H1 (cell line): ENCODE results near the gene CDC73. TPM values are rescaled to one million over a fixed set of nuclear protein-coding genes. Genes with fewer than 3 reads are reported as not detected.

Experiments
- CTCF ChIA-PET: fragments of 300-600 bp; sonication (Branson Sonifier 250); formaldehyde crosslinking; loops from one replicate; lab custom pipeline; 2021; ENCODE audit not compliant: partially characterized antibody; lab: Charles Lee
- POLR2A ChIA-PET: fragments of 300-600 bp; sonication (Branson Sonifier 250); formaldehyde crosslinking; loops from one replicate; lab custom pipeline; 2021; ENCODE audit warnings: inconsistent platforms; ENCODE audit not compliant: partially characterized antibody; lab: Charles Lee
- DNase-seq, 2 experiments: peaks; one replicate each; pipeline versions ENCODE4 v3.0.0 to v3.0.0-alpha.2; 2010 to 2022; ENCODE audit warnings: low spot score in 2 of 2, low read depth in 1 of 2, mixed read lengths in 1 of 2
- FAIRE-seq: peaks from 2 replicates; lab custom pipeline; 2011; peaks lifted over from hg19 to GRCh38; lab: Jason Lieb, UNC
- H2AFZ ChIP-seq: 2 replicates; pipeline ENCODE4 v1.8.1; 2012; ENCODE audit warnings: low read length, inconsistent platforms
- H2AK5ac ChIP-seq: 2 replicates; pipeline ENCODE4 v1.6.1; 2013; ENCODE audit warnings: low read depth, low read length
- H2BK120ac ChIP-seq: replicated peaks from 2 replicates; pipeline ENCODE3; 2013; ENCODE audit warnings: low read depth, low read length, inconsistent platforms
- H2BK12ac ChIP-seq: 2 replicates; pipeline ENCODE4 v1.6.1; 2013; ENCODE audit warnings: low read depth, low read length
- H2BK15ac ChIP-seq: 2 replicates; pipeline ENCODE4 v1.6.1; 2013; ENCODE audit warnings: low read length
- H2BK20ac ChIP-seq: 2 replicates; pipeline ENCODE4 v1.6.1; 2013; ENCODE audit warnings: low read length
- H2BK5ac ChIP-seq: 2 replicates; pipeline ENCODE4 v1.6.1; 2013; ENCODE audit warnings: low read depth, low read length
- H3K14ac ChIP-seq: 2 replicates; pipeline ENCODE4 v1.6.1; 2013; ENCODE audit warnings: inconsistent platforms; ENCODE audit not compliant: insufficient read length
- H3K18ac ChIP-seq: 2 replicates; pipeline ENCODE4 v1.6.1; 2013; ENCODE audit warnings: low read length; ENCODE audit errors: extremely low read depth
- H3K23ac ChIP-seq: 2 replicates; pipeline ENCODE4 v1.6.1; 2013; ENCODE audit warnings: inconsistent platforms; ENCODE audit not compliant: insufficient read length
- H3K23me2 ChIP-seq: 2 replicates; pipeline ENCODE4 v1.6.1; 2013; ENCODE audit warnings: low read depth, low read length
- H3K27ac ChIP-seq: 2 replicates; pipeline ENCODE4 v1.6.1; 2011; ENCODE audit warnings: low read depth, low read length, inconsistent platforms
- H3K27me3 ChIP-seq, 4 experiments: replicated peaks in 1 of 4; 1 replicate in 1 of 4; 2 replicates in 3 of 4; pipeline versions ENCODE4 v1.6.1 to v1.8.1; 2011 to 2013; ENCODE audit warnings: low read length in 3 of 4, mild to moderate bottlenecking in 3 of 4, inconsistent platforms in 2 of 4, mixed read lengths in 2 of 4, moderate library complexity in 1 of 4; ENCODE audit not compliant: control insufficient read depth in 3 of 4, insufficient read depth in 3 of 4; ENCODE audit errors: extremely low read depth in 1 of 4
- H3K36me3 ChIP-seq, 4 experiments: 2 replicates each; pipeline versions ENCODE4 v1.6.1 to v1.8.1; 2011 to 2013; ENCODE audit warnings: mild to moderate bottlenecking in 4 of 4, low read length in 3 of 4, moderate library complexity in 2 of 4, control low read depth in 1 of 4, inconsistent platforms in 1 of 4; ENCODE audit not compliant: insufficient read depth in 4 of 4, control insufficient read depth in 2 of 4
- H3K4ac ChIP-seq: replicated peaks from 2 replicates; pipeline ENCODE3; 2013; ENCODE audit warnings: low read length, low read depth, mixed read lengths, inconsistent platforms; ENCODE audit not compliant: insufficient read length
- H3K4me1 ChIP-seq, 4 experiments: replicated peaks in 1 of 4; 1 replicate in 1 of 4; 2 replicates in 3 of 4; pipeline versions ENCODE4 v1.6.1 to v1.8.1; 2011 to 2013; ENCODE audit warnings: low read length in 3 of 4, inconsistent platforms in 2 of 4, mixed read lengths in 1 of 4; ENCODE audit not compliant: insufficient read depth in 4 of 4, control insufficient read depth in 3 of 4
- H3K4me2 ChIP-seq, 2 experiments: 2 replicates each; pipeline versions ENCODE4 v1.6.1 to v1.8.1; 2011 to 2013; ENCODE audit warnings: low read depth in 2 of 2, low read length in 2 of 2, control low read depth in 1 of 2, inconsistent platforms in 1 of 2, mild to moderate bottlenecking in 1 of 2; ENCODE audit not compliant: insufficient read depth in 1 of 2
- H3K4me3 ChIP-seq, 4 experiments: fragments of 200-600, 300-600 bp in 1 of 4; sonication (generic), shearing (Covaris generic), sonication (Bioruptor Twin) in 1 of 4; 2 replicates each; pipeline versions ENCODE4 v1.5.1 to v1.8.1; 2011 to 2016; ENCODE audit warnings: low read length in 4 of 4, low read depth in 3 of 4, control low read depth in 2 of 4, inconsistent platforms in 2 of 4, mild to moderate bottlenecking in 2 of 4, mixed read lengths in 1 of 4, moderate library complexity in 1 of 4; ENCODE audit not compliant: insufficient read depth in 2 of 4; ENCODE audit errors: extremely low read depth in 1 of 4
- H3K56ac ChIP-seq: replicated peaks from 2 replicates; pipeline ENCODE3; 2013; ENCODE audit warnings: low read depth, mild to moderate bottlenecking, mixed read lengths, low read length, inconsistent platforms; ENCODE audit not compliant: insufficient read length
- H3K79me1 ChIP-seq: 2 replicates; pipeline ENCODE4 v1.6.1; 2013; ENCODE audit warnings: low read depth, low read length, control low read depth
- H3K79me2 ChIP-seq, 2 experiments: 2 replicates each; pipeline versions ENCODE4 v1.6.1 to v1.8.1; 2012 to 2013; ENCODE audit warnings: low read length in 2 of 2, mild to moderate bottlenecking in 2 of 2, inconsistent platforms in 1 of 2; ENCODE audit not compliant: insufficient read depth in 2 of 2, control insufficient read depth in 1 of 2
- H3K9ac ChIP-seq, 4 experiments: replicated peaks in 1 of 4; 1 replicate in 1 of 4; 2 replicates in 3 of 4; pipeline versions ENCODE4 v1.6.1 to v1.8.1; 2011 to 2013; ENCODE audit warnings: low read depth in 3 of 4, low read length in 3 of 4, control low read depth in 2 of 4, mild to moderate bottlenecking in 2 of 4, moderate library complexity in 2 of 4, inconsistent platforms in 1 of 4; ENCODE audit errors: extremely low read depth in 1 of 4
- H3K9me3 ChIP-seq, 2 experiments: 2 replicates each; pipeline versions ENCODE4 v1.6.1 to v1.8.1; 2012 to 2013; ENCODE audit warnings: mild to moderate bottlenecking in 2 of 2, moderate library complexity in 2 of 2, control low read depth in 1 of 2, inconsistent platforms in 1 of 2, low read depth in 1 of 2, low read length in 1 of 2, mixed read lengths in 1 of 2; ENCODE audit not compliant: insufficient read depth in 2 of 2
- H4K20me1 ChIP-seq, 2 experiments: replicated peaks in 1 of 2; 2 replicates each; pipeline versions ENCODE3 to v1.8.1; 2011 to 2013; ENCODE audit warnings: inconsistent platforms in 2 of 2, low read length in 2 of 2, mild to moderate bottlenecking in 1 of 2; ENCODE audit not compliant: insufficient read depth in 2 of 2, control insufficient read depth in 1 of 2
- H4K5ac ChIP-seq: 2 replicates; pipeline ENCODE4 v1.6.1; 2013; ENCODE audit warnings: low read length, low read depth, mixed read lengths, inconsistent platforms; ENCODE audit not compliant: insufficient read length
- H4K8ac ChIP-seq: 2 replicates; pipeline ENCODE4 v1.8.0; 2013; ENCODE audit warnings: mild to moderate bottlenecking, moderate library complexity, low read length, inconsistent platforms; ENCODE audit not compliant: insufficient read depth; ENCODE audit errors: extremely low read depth
- H4K91ac ChIP-seq: replicated peaks from 2 replicates; pipeline ENCODE3; 2013; ENCODE audit warnings: low read length, mixed read lengths, inconsistent platforms; ENCODE audit not compliant: insufficient read length
- CBX8 ChIP-seq: fragments of 300-800, 300-1000 bp; sonication (generic); IDR thresholded peaks from 2 replicates; pipeline ENCODE4 v1.7.1; 2016; ENCODE audit warnings: low read depth, low read length, borderline replicate concordance
- JUN ChIP-seq: IDR thresholded peaks from 2 replicates; pipeline ENCODE4 v1.6.1; 2011; ENCODE audit warnings: low read depth, mild to moderate bottlenecking, improper control_type of control experiment, low read length
- RAD21 ChIP-seq, 2 experiments: IDR thresholded peaks in 1 of 2; conservative IDR thresholded peaks in 1 of 2; 2 replicates each; pipeline ENCODE4 v1.6.1; 2011; ENCODE audit warnings: low read depth in 2 of 2, low read length in 2 of 2, improper control_type of control experiment in 1 of 2, inconsistent platforms in 1 of 2, mild to moderate bottlenecking in 1 of 2, moderate library complexity in 1 of 2
- RXRA ChIP-seq: IDR thresholded peaks from 2 replicates; pipeline ENCODE4 v1.6.1; 2011; ENCODE audit warnings: low read depth, mild to moderate bottlenecking, low read length, moderate library complexity; ENCODE audit not compliant: insufficient read depth
- WGBS, 2 experiments: shearing (Covaris generic) in 1 of 2; methylation state at CpG; one replicate each; pipeline versions ENCODE4 v1.1.6 to v1.1.7; 2013 to 2015; ENCODE audit warnings: low lambda C conversion rate in 2 of 2, mixed read lengths in 2 of 2, inconsistent platforms in 1 of 2, low coverage in 1 of 2, missing lambda C conversion rate in 1 of 2; ENCODE audit not compliant: insufficient replicate concordance in 2 of 2, insufficient coverage in 1 of 2, insufficient read length in 1 of 2; ENCODE audit errors: extremely low coverage in 1 of 2, missing lambda C conversion rate in 1 of 2; 5-methylcytosine and 5-hydroxymethylcytosine counted together
- polyA plus RNA-seq, 7 experiments: library from polyadenylated mRNA; depleted of rRNA in 3 of 7; stranded (reverse) in 5 of 7; unstranded in 2 of 7; fragments of >200 nt in 5 of 7; fragments of 200-250 nt in 2 of 7; gene quantifications; 1 replicate in 5 of 7; 2 replicates in 1 of 7; 4 replicates in 1 of 7; pipeline versions ENCODE4 v1.2.1 to v1.2.3, GENCODE V29; 2011 to 2013; ENCODE audit warnings: missing spikeins in 2 of 7, mixed read lengths in 2 of 7
- total RNA-seq: library from RNA; stranded (reverse); fragmentation: NEBNext Ultra II Directional; extraction: Animal tissue kit (Norgen Biotek cat#: 25700); gene quantifications from 2 replicates; pipeline ENCODE4 v1.2.1, GENCODE V29; 2021
- TF ChIP-seq, protein P1 (sequence below): IDR thresholded peaks from 2 replicates; pipeline ENCODE4 v1.6.1; 2012; ENCODE audit warnings: inconsistent platforms
- TF ChIP-seq, protein P2 (sequence below), 3 experiments: IDR thresholded peaks; 1 replicate in 2 of 3; 2 replicates in 1 of 3; pipeline versions ENCODE4 v1.5.1 to v1.6.1; 2011; ENCODE audit warnings: low read length in 3 of 3, mild to moderate bottlenecking in 3 of 3, inconsistent platforms in 2 of 3, low read depth in 1 of 3, moderate library complexity in 1 of 3; ENCODE audit not compliant: insufficient read depth in 1 of 3; ENCODE audit errors: control extremely low read depth in 1 of 3

CDC73 gene
- total and polyA plus RNA-seq, 2 of the 8 experiments (the other 6 are each of a cell fraction or from before 2014, with no cell fraction given) = 9.8 to 64.0 TPM

DNA sequence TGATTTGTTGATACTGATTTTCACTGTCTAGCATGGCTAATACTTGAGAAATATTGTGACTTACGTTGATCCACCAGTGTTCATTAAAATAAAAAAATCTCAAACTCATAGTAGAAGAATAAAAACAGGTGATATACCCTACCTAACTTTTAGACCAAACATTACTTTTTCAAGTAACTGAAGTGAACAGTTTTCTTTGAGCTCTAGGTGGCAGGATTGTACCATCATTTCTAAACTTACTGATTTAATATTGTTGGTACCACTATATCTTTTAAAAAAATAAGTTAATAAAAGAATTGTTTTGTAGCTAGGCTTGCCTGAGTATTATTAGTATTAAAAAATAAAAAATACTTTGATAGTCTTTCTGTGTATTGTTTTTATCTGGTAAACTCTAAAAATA lies 21.5 kb downstream of the CDC73 start:
- H3K4me3 ChIP-seq = no peak overlapping the region
- ChIA-PET POLR2A (interaction anchor here (2.0 kb wide), 1 partner anchor 39 kb away, joined by 5 read pairs; the partner anchor contains the start of gene GLRX2), CTCF (interaction anchor here (0.7 to 1.6 kb wide), 9 partner anchors 8 to 1016 kb away, joined by 3 to 7 read pairs (median 4); no protein-coding TSS in a partner anchor)
- no peak overlapping the region for H3K4ac ChIP-seq
- DNase-seq = no peak
- H2BK20ac ChIP-seq = no peak overlapping the region
- no peak overlapping the region for H3K9ac ChIP-seq
- WGBS, 2 experiments = 82% methylated on average over 1 of the region's 1 CpG; no CpG with 5 or more reads in 1 of the 2 experiments
- no peak overlapping the region for H3K18ac ChIP-seq
- H2AFZ ChIP-seq = no peak overlapping the region
- no peaks in the 10 kb centered on the region for H3K9me3 ChIP-seq
- H4K91ac ChIP-seq = no peak overlapping the region
- no peak overlapping the region for H3K56ac ChIP-seq
- peaks cover 4% of the 10 kb centered on the region; the same call in 1 of the 2 replicates for H3K79me1 ChIP-seq
- no peak overlapping the region for H3K14ac ChIP-seq
- peaks cover 0 to 8% (median 3%) of the 10 kb centered on the region in 4 experiments; a peak in 2 of 7 replicates for H3K4me1 ChIP-seq
- FAIRE-seq = no peak
- H2BK120ac ChIP-seq = no peak overlapping the region
- no peak overlapping the region for H2BK12ac ChIP-seq
- H2BK5ac ChIP-seq = no peak overlapping the region
- no peaks in the 10 kb centered on the region for H3K23me2 ChIP-seq
- H3K27ac ChIP-seq = no peak overlapping the region
- no peak overlapping the region for H4K5ac ChIP-seq
- no peak overlapping the region for H2AK5ac ChIP-seq
- no peak overlapping the region for H3K4me2 ChIP-seq
- H3K79me2 ChIP-seq = peaks cover 0 to 11% of the 10 kb centered on the region in 2 experiments; a peak in 2 of 4 replicates
- no peak overlapping the region for H3K23ac ChIP-seq
- H3K36me3 ChIP-seq = peaks cover 3 to 56% (median 14%) of the 10 kb centered on the region in 4 experiments
- H4K20me1 ChIP-seq = peaks cover 0 to 2% of the 10 kb centered on the region in 2 experiments
- no peak overlapping the region for H2BK15ac ChIP-seq
- no peaks in the 10 kb centered on the region for H3K27me3 ChIP-seq
- TF ChIP-seq CBX8 (no peak), RAD21 (IDR thresholded peaks at IDR 0.05 in 1 of 2, conservative IDR thresholded peaks at IDR 0.05 in 1 of 2; ENCODE audit: low read depth in 2 of 2, low read length in 2 of 2) (peak in 1 of 2 experiments; percentile 14; a peak in 1 of 4 replicates), RXRA (no peak), JUN (no peak)
- TF ChIP-seq, protein P1, sequence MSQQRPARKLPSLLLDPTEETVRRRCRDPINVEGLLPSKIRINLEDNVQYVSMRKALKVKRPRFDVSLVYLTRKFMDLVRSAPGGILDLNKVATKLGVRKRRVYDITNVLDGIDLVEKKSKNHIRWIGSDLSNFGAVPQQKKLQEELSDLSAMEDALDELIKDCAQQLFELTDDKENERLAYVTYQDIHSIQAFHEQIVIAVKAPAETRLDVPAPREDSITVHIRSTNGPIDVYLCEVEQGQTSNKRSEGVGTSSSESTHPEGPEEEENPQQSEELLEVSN = no peak
- TF ChIP-seq, protein P2, sequence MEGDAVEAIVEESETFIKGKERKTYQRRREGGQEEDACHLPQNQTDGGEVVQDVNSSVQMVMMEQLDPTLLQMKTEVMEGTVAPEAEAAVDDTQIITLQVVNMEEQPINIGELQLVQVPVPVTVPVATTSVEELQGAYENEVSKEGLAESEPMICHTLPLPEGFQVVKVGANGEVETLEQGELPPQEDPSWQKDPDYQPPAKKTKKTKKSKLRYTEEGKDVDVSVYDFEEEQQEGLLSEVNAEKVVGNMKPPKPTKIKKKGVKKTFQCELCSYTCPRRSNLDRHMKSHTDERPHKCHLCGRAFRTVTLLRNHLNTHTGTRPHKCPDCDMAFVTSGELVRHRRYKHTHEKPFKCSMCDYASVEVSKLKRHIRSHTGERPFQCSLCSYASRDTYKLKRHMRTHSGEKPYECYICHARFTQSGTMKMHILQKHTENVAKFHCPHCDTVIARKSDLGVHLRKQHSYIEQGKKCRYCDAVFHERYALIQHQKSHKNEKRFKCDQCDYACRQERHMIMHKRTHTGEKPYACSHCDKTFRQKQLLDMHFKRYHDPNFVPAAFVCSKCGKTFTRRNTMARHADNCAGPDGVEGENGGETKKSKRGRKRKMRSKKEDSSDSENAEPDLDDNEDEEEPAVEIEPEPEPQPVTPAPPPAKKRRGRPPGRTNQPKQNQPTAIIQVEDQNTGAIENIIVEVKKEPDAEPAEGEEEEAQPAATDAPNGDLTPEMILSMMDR (IDR thresholded peaks at IDR 0.05; ENCODE audit: control extremely low read depth in 1 of 3, insufficient read depth in 1 of 3, low read depth in 1 of 3, low read length in 3 of 3) = no peak
- TF ChIP-seq, all 59 proteins: peak for 1
- H4K8ac ChIP-seq = no peak overlapping the region
